HepG2 (cell line): Measurements from ENCODE around the gene INO80B. TPM values are rescaled to one million over a fixed set of nuclear protein-coding genes. Genes with fewer than 3 reads are reported as not detected.

Experiments used
- ERF ChIP-seq: IDR thresholded peaks from 2 replicates; pipeline ENCODE4 v1.6.1; 2018; ENCODE audit warnings: missing biosample characterization, missing genetic modification reagents
- JUNB ChIP-seq: sonication (generic); formaldehyde crosslinking; IDR thresholded peaks from 2 replicates; pipeline ENCODE4 v1.8.0; 2022; ENCODE audit warnings: missing genetic modification reagents, mild to moderate bottlenecking, borderline replicate concordance
- KDM5A ChIP-seq: fragments of 200-600 bp; sonication (generic); IDR thresholded peaks from 2 replicates; pipeline ENCODE4 v1.7.0; 2018; ENCODE audit warnings: antibody characterized with exemption, mild to moderate bottlenecking, low read length, borderline replicate concordance
- PHF20 ChIP-seq: sonication (generic); formaldehyde crosslinking; IDR thresholded peaks from 2 replicates; pipeline ENCODE4 v1.5.0; 2020; ENCODE audit warnings: mild to moderate bottlenecking, missing genetic modification reagents
- RXRB ChIP-seq: IDR thresholded peaks from 2 replicates; pipeline ENCODE4 v1.6.1; 2016; ENCODE audit warnings: borderline replicate concordance, missing genetic modification reagents, missing compliant biosample characterization
- SIN3A ChIP-seq: IDR thresholded peaks from 2 replicates; pipeline ENCODE4 v1.6.1; 2011; ENCODE audit warnings: low read depth, mild to moderate bottlenecking, control low read depth, low read length, borderline replicate concordance
- SMAD3 ChIP-seq: sonication (generic); formaldehyde crosslinking; IDR thresholded peaks from 2 replicates; pipeline ENCODE4 v1.4.0; 2020; ENCODE audit warnings: missing genetic modification reagents
- SMARCC2 ChIP-seq: fragments of 450-650 bp; IDR thresholded peaks from 2 replicates; pipeline ENCODE4 v1.6.1; 2017; ENCODE audit warnings: antibody characterized with exemption, mild to moderate bottlenecking
- TCF7L2 ChIP-seq: IDR thresholded peaks from 2 replicates; pipeline ENCODE4 v1.6.1; 2011; ENCODE audit warnings: mild to moderate bottlenecking, low read depth, low read length, moderate library complexity
- ZMYM2 ChIP-seq: sonication (generic); formaldehyde crosslinking; IDR thresholded peaks from 2 replicates; pipeline ENCODE4 v1.8.0; 2022; ENCODE audit warnings: mild to moderate bottlenecking, missing genetic modification reagents
- ZNF343 ChIP-seq: sonication (generic); formaldehyde crosslinking; IDR thresholded peaks from 2 replicates; pipeline ENCODE4 v1.4.0; 2020; ENCODE audit warnings: mild to moderate bottlenecking, missing genetic modification reagents
- ZNF569 ChIP-seq: sonication (generic); formaldehyde crosslinking; IDR thresholded peaks from 2 replicates; pipeline ENCODE4 v1.5.0; 2020; ENCODE audit warnings: mild to moderate bottlenecking, missing genetic modification reagents, moderate library complexity, borderline replicate concordance
- polyA plus RNA-seq, 8 experiments: library from polyadenylated mRNA; depleted of rRNA in 3 of 8; stranded (reverse) in 7 of 8; unstranded in 1 of 8; fragments of >200 nt; fragmentation: Illumina TruSeq in 4 of 8; extraction: Trizol in 4 of 8; gene quantifications; 2 replicates each; pipeline versions ENCODE4 v1.2.1 to v1.2.3, GENCODE V29; 2011 to 2016; ENCODE audit warnings: low read depth in 4 of 8, missing spikeins in 1 of 8, mixed read lengths in 1 of 8; ENCODE audit not compliant: insufficient read depth in 1 of 8
- total RNA-seq, 5 experiments: library from RNA; depleted of rRNA; stranded (reverse); fragments of >200 nt; fragmentation: Illumina TruSeq; extraction: Trizol; gene quantifications; 2 replicates each; pipeline ENCODE4 v1.2.3, GENCODE V29; 2016; ENCODE audit warnings: low read depth in 1 of 5
- TF ChIP-seq, protein P1 (sequence below): sonication (generic); formaldehyde crosslinking; IDR thresholded peaks from 2 replicates; pipeline ENCODE4 v1.4.0; 2020; ENCODE audit warnings: missing genetic modification reagents, borderline replicate concordance
- TF ChIP-seq, protein P2 (sequence below): sonication (generic); formaldehyde crosslinking; IDR thresholded peaks from 2 replicates; pipeline ENCODE4 v1.5.1; 2020; ENCODE audit warnings: mild to moderate bottlenecking, missing genetic modification reagents, moderate library complexity
- TF ChIP-seq, protein P3 (sequence below): IDR thresholded peaks from 2 replicates; pipeline ENCODE4 v1.6.1; 2016; ENCODE audit warnings: missing genetic modification reagents, missing compliant biosample characterization
- TF ChIP-seq, protein P4 (sequence below), 2 experiments: fragments of 450-650 bp in 1 of 2; sonication (generic) in 1 of 2; formaldehyde crosslinking; IDR thresholded peaks; 2 replicates each; pipeline versions ENCODE4 v1.5.0 to v1.8.0; 2020 to 2022; ENCODE audit warnings: mild to moderate bottlenecking in 1 of 2, missing genetic modification reagents in 1 of 2
- TF ChIP-seq, protein P5 (sequence below): IDR thresholded peaks from 2 replicates; pipeline ENCODE4 v1.6.1; 2016; ENCODE audit warnings: low read depth, control low read depth
- TF ChIP-seq, protein P6 (sequence below): sonication (generic); formaldehyde crosslinking; IDR thresholded peaks from 2 replicates; pipeline ENCODE4 v1.4.0; 2020; ENCODE audit warnings: missing genetic modification reagents

Gene INO80B
- total and polyA plus RNA-seq, 2 of the 13 experiments (the other 11 are each of a cell fraction or from before 2014, with no cell fraction given), result 6.2 to 14.5 TPM

DNA sequence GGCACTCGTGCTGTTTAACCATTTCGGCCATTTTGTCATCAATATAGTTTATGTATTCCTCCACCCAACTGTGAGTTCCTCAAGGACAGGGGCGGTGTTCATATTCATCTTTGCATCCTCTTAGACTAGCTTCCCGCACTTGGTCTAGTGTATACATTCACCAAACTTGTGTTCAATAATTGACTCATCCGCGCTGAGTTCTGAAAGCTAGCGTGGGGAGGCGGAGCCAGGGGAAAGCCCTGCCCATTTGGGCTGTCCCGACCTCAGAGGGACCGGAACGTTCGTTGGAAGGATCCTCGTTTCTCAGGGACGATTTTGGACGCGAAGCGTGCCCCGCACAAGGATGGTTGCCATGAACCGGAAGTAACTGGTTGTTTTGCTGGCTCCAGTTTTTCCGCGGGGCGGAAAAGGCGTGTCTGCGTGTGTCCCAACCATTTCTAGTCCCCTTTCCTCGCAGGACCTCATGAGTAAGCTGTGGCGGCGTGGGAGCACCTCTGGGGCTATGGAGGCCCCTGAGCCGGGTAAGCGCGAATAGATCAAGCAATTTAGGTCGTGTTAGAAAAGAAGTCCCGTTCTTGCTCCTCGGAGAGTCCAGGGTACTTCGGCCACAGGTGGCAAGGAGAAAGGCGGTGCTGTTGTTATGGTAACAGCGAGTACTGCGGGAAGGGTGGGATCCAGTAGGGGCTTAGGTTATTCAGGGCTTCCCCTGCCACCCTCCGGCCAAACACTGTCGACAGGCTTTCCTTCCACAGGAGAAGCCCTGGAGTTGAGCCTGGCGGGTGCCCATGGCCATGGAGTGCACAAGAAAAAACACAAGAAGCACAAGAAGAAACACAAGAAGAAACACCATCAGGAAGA lies at the start of gene INO80B (continued):
- TF ChIP-seq ERF (CRISPR knock-in tag), result peak; percentile 99
- peak; percentile 99 for TF ChIP-seq SMAD3 (CRISPR knock-in tag)
- TF ChIP-seq ZMYM2, result peak; percentile 80
- TF ChIP-seq KDM5A, result peak; percentile 98
- TF ChIP-seq, protein P1, sequence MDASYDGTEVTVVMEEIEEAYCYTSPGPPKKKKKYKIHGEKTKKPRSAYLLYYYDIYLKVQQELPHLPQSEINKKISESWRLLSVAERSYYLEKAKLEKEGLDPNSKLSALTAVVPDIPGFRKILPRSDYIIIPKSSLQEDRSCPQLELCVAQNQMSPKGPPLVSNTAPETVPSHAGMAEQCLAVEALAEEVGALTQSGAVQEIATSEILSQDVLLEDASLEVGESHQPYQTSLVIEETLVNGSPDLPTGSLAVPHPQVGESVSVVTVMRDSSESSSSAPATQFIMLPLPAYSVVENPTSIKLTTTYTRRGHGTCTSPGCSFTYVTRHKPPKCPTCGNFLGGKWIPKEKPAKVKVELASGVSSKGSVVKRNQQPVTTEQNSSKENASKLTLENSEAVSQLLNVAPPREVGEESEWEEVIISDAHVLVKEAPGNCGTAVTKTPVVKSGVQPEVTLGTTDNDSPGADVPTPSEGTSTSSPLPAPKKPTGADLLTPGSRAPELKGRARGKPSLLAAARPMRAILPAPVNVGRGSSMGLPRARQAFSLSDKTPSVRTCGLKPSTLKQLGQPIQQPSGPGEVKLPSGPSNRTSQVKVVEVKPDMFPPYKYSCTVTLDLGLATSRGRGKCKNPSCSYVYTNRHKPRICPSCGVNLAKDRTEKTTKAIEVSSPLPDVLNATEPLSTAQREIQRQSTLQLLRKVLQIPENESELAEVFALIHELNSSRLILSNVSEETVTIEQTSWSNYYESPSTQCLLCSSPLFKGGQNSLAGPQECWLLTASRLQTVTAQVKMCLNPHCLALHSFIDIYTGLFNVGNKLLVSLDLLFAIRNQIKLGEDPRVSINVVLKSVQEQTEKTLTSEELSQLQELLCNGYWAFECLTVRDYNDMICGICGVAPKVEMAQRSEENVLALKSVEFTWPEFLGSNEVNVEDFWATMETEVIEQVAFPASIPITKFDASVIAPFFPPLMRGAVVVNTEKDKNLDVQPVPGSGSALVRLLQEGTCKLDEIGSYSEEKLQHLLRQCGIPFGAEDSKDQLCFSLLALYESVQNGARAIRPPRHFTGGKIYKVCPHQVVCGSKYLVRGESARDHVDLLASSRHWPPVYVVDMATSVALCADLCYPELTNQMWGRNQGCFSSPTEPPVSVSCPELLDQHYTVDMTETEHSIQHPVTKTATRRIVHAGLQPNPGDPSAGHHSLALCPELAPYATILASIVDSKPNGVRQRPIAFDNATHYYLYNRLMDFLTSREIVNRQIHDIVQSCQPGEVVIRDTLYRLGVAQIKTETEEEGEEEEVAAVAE (CRISPR knock-in tag), result peak; percentile 98
- TF ChIP-seq, protein P2, sequence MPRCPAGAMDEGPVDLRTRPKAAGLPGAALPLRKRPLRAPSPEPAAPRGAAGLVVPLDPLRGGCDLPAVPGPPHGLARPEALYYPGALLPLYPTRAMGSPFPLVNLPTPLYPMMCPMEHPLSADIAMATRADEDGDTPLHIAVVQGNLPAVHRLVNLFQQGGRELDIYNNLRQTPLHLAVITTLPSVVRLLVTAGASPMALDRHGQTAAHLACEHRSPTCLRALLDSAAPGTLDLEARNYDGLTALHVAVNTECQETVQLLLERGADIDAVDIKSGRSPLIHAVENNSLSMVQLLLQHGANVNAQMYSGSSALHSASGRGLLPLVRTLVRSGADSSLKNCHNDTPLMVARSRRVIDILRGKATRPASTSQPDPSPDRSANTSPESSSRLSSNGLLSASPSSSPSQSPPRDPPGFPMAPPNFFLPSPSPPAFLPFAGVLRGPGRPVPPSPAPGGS (CRISPR knock-in tag), result peak; percentile 88
- no peak for TF ChIP-seq SMARCC2
- TF ChIP-seq, protein P3, sequence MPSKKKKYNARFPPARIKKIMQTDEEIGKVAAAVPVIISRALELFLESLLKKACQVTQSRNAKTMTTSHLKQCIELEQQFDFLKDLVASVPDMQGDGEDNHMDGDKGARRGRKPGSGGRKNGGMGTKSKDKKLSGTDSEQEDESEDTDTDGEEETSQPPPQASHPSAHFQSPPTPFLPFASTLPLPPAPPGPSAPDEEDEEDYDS (CRISPR knock-in tag), result peak; percentile 87
- TF ChIP-seq, protein P4, sequence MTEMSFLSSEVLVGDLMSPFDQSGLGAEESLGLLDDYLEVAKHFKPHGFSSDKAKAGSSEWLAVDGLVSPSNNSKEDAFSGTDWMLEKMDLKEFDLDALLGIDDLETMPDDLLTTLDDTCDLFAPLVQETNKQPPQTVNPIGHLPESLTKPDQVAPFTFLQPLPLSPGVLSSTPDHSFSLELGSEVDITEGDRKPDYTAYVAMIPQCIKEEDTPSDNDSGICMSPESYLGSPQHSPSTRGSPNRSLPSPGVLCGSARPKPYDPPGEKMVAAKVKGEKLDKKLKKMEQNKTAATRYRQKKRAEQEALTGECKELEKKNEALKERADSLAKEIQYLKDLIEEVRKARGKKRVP (CRISPR knock-in tag; IDR thresholded peaks at IDR 0.05), result peak in 1 of 2 experiments; percentile 80; a peak in 2 of 4 replicates
- peak; percentile 92 for TF ChIP-seq RXRB (CRISPR knock-in tag)
- TF ChIP-seq ZNF343 (CRISPR knock-in tag), result peak; percentile 75; the same call in 1 of the 2 replicates
- TF ChIP-seq ZNF569 (CRISPR knock-in tag), result 0 out of 2 replicates have a peak, but pooled peaks have one; percentile 30
- peak; percentile 95 for TF ChIP-seq PHF20 (CRISPR knock-in tag)
- TF ChIP-seq SIN3A, result peak; percentile 98
- TF ChIP-seq, protein P5, sequence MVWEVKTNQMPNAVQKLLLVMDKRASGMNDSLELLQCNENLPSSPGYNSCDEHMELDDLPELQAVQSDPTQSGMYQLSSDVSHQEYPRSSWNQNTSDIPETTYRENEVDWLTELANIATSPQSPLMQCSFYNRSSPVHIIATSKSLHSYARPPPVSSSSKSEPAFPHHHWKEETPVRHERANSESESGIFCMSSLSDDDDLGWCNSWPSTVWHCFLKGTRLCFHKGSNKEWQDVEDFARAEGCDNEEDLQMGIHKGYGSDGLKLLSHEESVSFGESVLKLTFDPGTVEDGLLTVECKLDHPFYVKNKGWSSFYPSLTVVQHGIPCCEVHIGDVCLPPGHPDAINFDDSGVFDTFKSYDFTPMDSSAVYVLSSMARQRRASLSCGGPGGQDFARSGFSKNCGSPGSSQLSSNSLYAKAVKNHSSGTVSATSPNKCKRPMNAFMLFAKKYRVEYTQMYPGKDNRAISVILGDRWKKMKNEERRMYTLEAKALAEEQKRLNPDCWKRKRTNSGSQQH (CRISPR knock-in tag), result peak; percentile 98
- no peak for TF ChIP-seq JUNB (CRISPR knock-in tag)
- TF ChIP-seq, protein P6, sequence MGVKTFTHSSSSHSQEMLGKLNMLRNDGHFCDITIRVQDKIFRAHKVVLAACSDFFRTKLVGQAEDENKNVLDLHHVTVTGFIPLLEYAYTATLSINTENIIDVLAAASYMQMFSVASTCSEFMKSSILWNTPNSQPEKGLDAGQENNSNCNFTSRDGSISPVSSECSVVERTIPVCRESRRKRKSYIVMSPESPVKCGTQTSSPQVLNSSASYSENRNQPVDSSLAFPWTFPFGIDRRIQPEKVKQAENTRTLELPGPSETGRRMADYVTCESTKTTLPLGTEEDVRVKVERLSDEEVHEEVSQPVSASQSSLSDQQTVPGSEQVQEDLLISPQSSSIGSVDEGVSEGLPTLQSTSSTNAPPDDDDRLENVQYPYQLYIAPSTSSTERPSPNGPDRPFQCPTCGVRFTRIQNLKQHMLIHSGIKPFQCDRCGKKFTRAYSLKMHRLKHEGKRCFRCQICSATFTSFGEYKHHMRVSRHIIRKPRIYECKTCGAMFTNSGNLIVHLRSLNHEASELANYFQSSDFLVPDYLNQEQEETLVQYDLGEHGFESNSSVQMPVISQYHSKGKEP, result peak; percentile 68; the same call in 1 of the 2 replicates
- TF ChIP-seq TCF7L2, result no peak
